Osteoblast (primary cell): Measurements from ENCODE around the gene RAD51B. TPM values are rescaled to one million over a fixed set of nuclear protein-coding genes. Genes with fewer than 3 reads are reported as not detected.

Source experiments
- DNase-seq: peaks from one replicate; pipeline ENCODE4 v3.0.0; 2011; ENCODE audit warnings: low spot score, mixed read lengths; ENCODE audit not compliant: insufficient read length; ENCODE audit errors: missing footprints
- H2AFZ ChIP-seq: 2 replicates; pipeline ENCODE4 v1.6.0; 2011; ENCODE audit warnings: mild to moderate bottlenecking, low read length
- H3K27ac ChIP-seq: 2 replicates; pipeline ENCODE4 v1.5.1; 2011; ENCODE audit warnings: mild to moderate bottlenecking, low read depth, low read length, moderate library complexity
- H3K27me3 ChIP-seq: 2 replicates; pipeline ENCODE4 v1.6.0; 2012; ENCODE audit warnings: mild to moderate bottlenecking, control low read depth, inconsistent platforms, low read length, moderate library complexity; ENCODE audit not compliant: insufficient read depth
- H3K36me3 ChIP-seq: 2 replicates; pipeline ENCODE4 v1.5.1; 2011; ENCODE audit warnings: mild to moderate bottlenecking, low read length, control low read depth, moderate library complexity; ENCODE audit not compliant: insufficient read depth
- H3K4me1 ChIP-seq: 2 replicates; pipeline ENCODE4 v1.5.1; 2011; ENCODE audit warnings: mild to moderate bottlenecking, low read length, control low read depth, moderate library complexity; ENCODE audit not compliant: insufficient read depth
- H3K4me2 ChIP-seq: 2 replicates; pipeline ENCODE4 v1.6.0; 2011; ENCODE audit warnings: mild to moderate bottlenecking, low read length; ENCODE audit not compliant: insufficient read depth
- H3K4me3 ChIP-seq: fragments of 200-600 bp; sonication (generic); 3 replicates; pipeline ENCODE4 v1.5.1; 2012; ENCODE audit warnings: mild to moderate bottlenecking, low read length, inconsistent platforms; ENCODE audit not compliant: insufficient read depth
- H3K79me2 ChIP-seq: 2 replicates; pipeline ENCODE4 v1.6.0; 2012; ENCODE audit warnings: mild to moderate bottlenecking, low read length, control low read depth, inconsistent platforms; ENCODE audit not compliant: insufficient read depth
- H3K9me3 ChIP-seq: 2 replicates; pipeline ENCODE4 v1.5.1; 2011; ENCODE audit warnings: low read depth, low read length, control low read depth
- H4K20me1 ChIP-seq: 2 replicates; pipeline ENCODE4 v1.6.0; 2012; ENCODE audit warnings: mild to moderate bottlenecking, low read length, control low read depth; ENCODE audit not compliant: insufficient read depth
- CTCF ChIP-seq: IDR thresholded peaks from 2 replicates; pipeline ENCODE4 v1.5.1; 2011; ENCODE audit warnings: mild to moderate bottlenecking, low read depth, low read length, moderate library complexity; ENCODE audit errors: extremely low read depth
- total RNA-seq: library from RNA; depleted of rRNA; stranded (reverse); fragments of >200 nt; gene quantifications from 2 replicates; pipeline ENCODE4 v1.2.3, GENCODE V29; 2012

Gene RAD51B
- total RNA-seq, 1 donor, result 13.8 TPM

GRCh38 chr14:68729556-68729955, 910.0 kb downstream of the RAD51B start:
- Histone ChIP-seq H3K36me3 (no peaks in the 10 kb centered on the region), H3K4me2 (no peak overlapping the region), H3K79me2 (no peaks in the 10 kb centered on the region), H3K27ac (no peak overlapping the region), H4K20me1 (no peaks in the 10 kb centered on the region), H3K4me1 (no peaks in the 10 kb centered on the region), H2AFZ (no peak overlapping the region), H3K9me3 (no peaks in the 10 kb centered on the region), H3K27me3 (no peaks in the 10 kb centered on the region), H3K4me3 (no peak overlapping the region)
- DNase-seq, result no peak
- TF ChIP-seq CTCF, result no peak

- Histone ChIP-seq H3K36me3 (no peaks in the 10 kb centered on the region), H3K27me3 (no peaks in the 10 kb centered on the region), H3K4me2 (no peak overlapping the region), H3K4me1 (no peaks in the 10 kb centered on the region), H3K79me2 (no peaks in the 10 kb centered on the region), H3K9me3 (no peaks in the 10 kb centered on the region), H3K27ac (no peak overlapping the region), H2AFZ (no peak overlapping the region), H3K4me3 (no peak overlapping the region), H4K20me1 (no peaks in the 10 kb centered on the region)
- DNase-seq, result no peak
- no peak for TF ChIP-seq CTCF
Observed at GRCh38 chr14:68730348-68730747, 910.8 kb downstream of the RAD51B start.

- Histone ChIP-seq H3K36me3 (no peaks in the 10 kb centered on the region), H4K20me1 (no peaks in the 10 kb centered on the region), H3K4me2 (no peak overlapping the region), H3K79me2 (no peaks in the 10 kb centered on the region), H2AFZ (no peak overlapping the region), H3K9me3 (no peaks in the 10 kb centered on the region), H3K27ac (no peak overlapping the region), H3K4me1 (no peaks in the 10 kb centered on the region), H3K4me3 (no peak overlapping the region), H3K27me3 (no peaks in the 10 kb centered on the region)
- no peak for TF ChIP-seq CTCF
- no peak for DNase-seq
Observed at GRCh38 chr14:68730811-68731425, 911.3 kb downstream of the RAD51B start.

GRCh38 chr14:68733086-68733914, 913.7 kb downstream of the RAD51B start:
- Histone ChIP-seq H3K27ac (no peak overlapping the region), H3K4me1 (no peaks in the 10 kb centered on the region), H3K4me3 (no peak overlapping the region), H3K9me3 (no peaks in the 10 kb centered on the region), H3K27me3 (no peaks in the 10 kb centered on the region), H3K79me2 (no peaks in the 10 kb centered on the region), H3K36me3 (no peaks in the 10 kb centered on the region), H2AFZ (no peak overlapping the region), H3K4me2 (no peak overlapping the region), H4K20me1 (no peaks in the 10 kb centered on the region)
- no peak for TF ChIP-seq CTCF
- DNase-seq, result no peak
